Panc1 (cell line): Measurements from ENCODE around the gene DGCR6L. TPM values are rescaled to one million over a fixed set of nuclear protein-coding genes. Genes with fewer than 3 reads are reported as not detected.
"Not testable (repeated sequence)": the region's sequence is repeated elsewhere in the genome, so short reads cannot be mapped to it uniquely, and the experiment has no call there.

Source experiments
- ATAC-seq: fragments of 200-7000 bp; cut with Tn5 transposase; 2 replicates; pipeline ENCODE4 v1.9.1; 2020; ENCODE audit warnings: mild to moderate bottlenecking, moderate library complexity
- BruUV-seq: library from RNA; stranded (reverse); fragments of 400-500 nt; replicated peaks from 2 replicates; lab custom pipeline; 2021; lab: Mats Ljungman, UMichigan
- CTCF ChIA-PET: fragments of 300-600 bp; sonication (Branson Sonifier 250); formaldehyde crosslinking; loops from one replicate; lab custom pipeline; 2022; ENCODE audit warnings: antibody characterized with exemption; lab: Charles Lee
- POLR2A ChIA-PET: fragments of 300-600 bp; sonication (Branson Sonifier 250); formaldehyde crosslinking; loops from one replicate; lab custom pipeline; 2022; ENCODE audit warnings: antibody characterized with exemption; lab: Charles Lee
- DNase-seq: peaks from one replicate; pipeline ENCODE4 v3.0.0-alpha.2; 2010; ENCODE audit warnings: low read depth, low spot score
- H3K27ac ChIP-seq: 2 replicates; pipeline ENCODE4 v1.5.1; 2011; ENCODE audit warnings: mild to moderate bottlenecking, low read length, inconsistent platforms
- H3K27me3 ChIP-seq: fragments of 200-500 bp; sonication (Bioruptor generic); 2 replicates; pipeline ENCODE4 v1.6.0; 2014; ENCODE audit warnings: low read length, inconsistent platforms; ENCODE audit not compliant: control insufficient read depth, insufficient read depth
- H3K36me3 ChIP-seq: fragments of 200-500 bp; sonication (Bioruptor generic); 2 replicates; pipeline ENCODE4 v1.5.1; 2014; ENCODE audit warnings: inconsistent platforms, mild to moderate bottlenecking, low read length, moderate library complexity; ENCODE audit not compliant: control insufficient read depth, insufficient read depth
- H3K4me1 ChIP-seq: 2 replicates; pipeline ENCODE4 v1.5.1; 2011; ENCODE audit warnings: inconsistent platforms, mild to moderate bottlenecking, low read length, moderate library complexity; ENCODE audit not compliant: control insufficient read depth, insufficient read depth
- H3K4me3 ChIP-seq, 2 experiments: 2 replicates each; pipeline ENCODE4 v1.5.1; 2011 to 2012; ENCODE audit warnings: low read depth in 2 of 2, low read length in 2 of 2, mild to moderate bottlenecking in 2 of 2, inconsistent platforms in 1 of 2, moderate library complexity in 1 of 2
- H3K9me3 ChIP-seq: fragments of 200-500 bp; sonication (Bioruptor generic); 2 replicates; pipeline ENCODE4 v1.5.1; 2014; ENCODE audit warnings: low read depth, mild to moderate bottlenecking, inconsistent platforms, low read length, moderate library complexity; ENCODE audit not compliant: control insufficient read depth, insufficient read depth
- POLR2AphosphoS5 ChIP-seq: IDR thresholded peaks from 2 replicates; pipeline ENCODE4 v1.6.1; 2012; ENCODE audit warnings: mild to moderate bottlenecking, low read depth, low read length, moderate library complexity
- REST ChIP-seq, 2 experiments: IDR thresholded peaks; 2 replicates each; pipeline ENCODE4 v1.6.1; 2011 to 2012; ENCODE audit warnings: low read depth in 2 of 2, control low read depth in 1 of 2, low read length in 1 of 2, mild to moderate bottlenecking in 1 of 2, moderate library complexity in 1 of 2; ENCODE audit not compliant: insufficient read depth in 1 of 2
- SIN3A ChIP-seq: IDR thresholded peaks from 2 replicates; pipeline ENCODE4 v1.6.1; 2012; ENCODE audit warnings: low read depth, mild to moderate bottlenecking, low read length, moderate library complexity, borderline replicate concordance; ENCODE audit not compliant: insufficient read depth
- TCF7L2 ChIP-seq: IDR thresholded peaks from 2 replicates; pipeline ENCODE4 v1.6.1; 2011; ENCODE audit warnings: mild to moderate bottlenecking, low read depth, low read length, inconsistent platforms
- in situ Hi-C: cut with HindIII; loops from 2 replicates; pipeline ENCODE4 v1.10.0; 2016; ENCODE audit warnings: low sequenced_read_pairs, low pct_unique_long_range_greater_than_20kb
- intact Hi-C: fragments of 100-400 bp; cut with micrococcal nuclease; formaldehyde crosslinking; loops from one replicate; pipeline ENCODE4 v1.10.0; 2022; ENCODE audit not compliant: unreplicated experiment
- total RNA-seq: library from RNA; stranded (reverse); gene quantifications from one replicate; pipeline ENCODE4 v1.2.1, GENCODE V29; 2021; ENCODE audit not compliant: unreplicated experiment
- TF ChIP-seq, protein P1 (sequence below): fragments of 450-650 bp; IDR thresholded peaks from 2 replicates; pipeline ENCODE4 v1.5.1; 2017; ENCODE audit warnings: mild to moderate bottlenecking

Gene DGCR6L
- total RNA-seq, 1 experiment from 2014 or later: 43.5 TPM

GRCh38 chr22:20316217-20316843 lies 3.5 kb downstream of the DGCR6L start:
- BruUV-seq: no TSS peak

GRCh38 chr22:20315337-20316216 lies 4.3 kb downstream of the DGCR6L start:
- DNase-seq (no peak), ATAC-seq (no peak)
- ChIA-PET CTCF (no interaction called here), POLR2A (no interaction called here)
- intact Hi-C loops: no loop called here
- in situ Hi-C loops: no loop called here
- peaks cover 6% of the 10 kb centered on the region for H3K4me1 ChIP-seq
- TF ChIP-seq SIN3A (no peak), REST (IDR thresholded peaks at IDR 0.05; ENCODE audit: insufficient read depth in 1 of 2, low read depth in 2 of 2, low read length in 1 of 2) (no peak), POLR2AphosphoS5 (no peak), TCF7L2 (no peak)
- TF ChIP-seq, protein P1, sequence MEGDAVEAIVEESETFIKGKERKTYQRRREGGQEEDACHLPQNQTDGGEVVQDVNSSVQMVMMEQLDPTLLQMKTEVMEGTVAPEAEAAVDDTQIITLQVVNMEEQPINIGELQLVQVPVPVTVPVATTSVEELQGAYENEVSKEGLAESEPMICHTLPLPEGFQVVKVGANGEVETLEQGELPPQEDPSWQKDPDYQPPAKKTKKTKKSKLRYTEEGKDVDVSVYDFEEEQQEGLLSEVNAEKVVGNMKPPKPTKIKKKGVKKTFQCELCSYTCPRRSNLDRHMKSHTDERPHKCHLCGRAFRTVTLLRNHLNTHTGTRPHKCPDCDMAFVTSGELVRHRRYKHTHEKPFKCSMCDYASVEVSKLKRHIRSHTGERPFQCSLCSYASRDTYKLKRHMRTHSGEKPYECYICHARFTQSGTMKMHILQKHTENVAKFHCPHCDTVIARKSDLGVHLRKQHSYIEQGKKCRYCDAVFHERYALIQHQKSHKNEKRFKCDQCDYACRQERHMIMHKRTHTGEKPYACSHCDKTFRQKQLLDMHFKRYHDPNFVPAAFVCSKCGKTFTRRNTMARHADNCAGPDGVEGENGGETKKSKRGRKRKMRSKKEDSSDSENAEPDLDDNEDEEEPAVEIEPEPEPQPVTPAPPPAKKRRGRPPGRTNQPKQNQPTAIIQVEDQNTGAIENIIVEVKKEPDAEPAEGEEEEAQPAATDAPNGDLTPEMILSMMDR: no peak
- no peaks in the 10 kb centered on the region for H3K9me3 ChIP-seq
- BruUV-seq: no TSS peak
- no peak overlapping the region for H3K4me3 ChIP-seq
- no peaks in the 10 kb centered on the region for H3K36me3 ChIP-seq
- H3K27me3 ChIP-seq: no peaks in the 10 kb centered on the region
- no peak overlapping the region for H3K27ac ChIP-seq

More at GRCh38 chr22:20316217-20316843, 3.5 kb downstream of the DGCR6L start:
- intact Hi-C loops: no loop called here
- in situ Hi-C loops: no loop called here
- no peaks in the 10 kb centered on the region for H3K9me3 ChIP-seq
- no peak overlapping the region for H3K4me3 ChIP-seq
- ChIA-PET CTCF (no interaction called here), POLR2A (no interaction called here)
- H3K27me3 ChIP-seq: no peaks in the 10 kb centered on the region
- no peak for DNase-seq
- peaks cover 6% of the 10 kb centered on the region for H3K4me1 ChIP-seq
- no peak overlapping the region for H3K27ac ChIP-seq
- ATAC-seq: no peak
- TF ChIP-seq REST (IDR thresholded peaks at IDR 0.05; ENCODE audit: insufficient read depth in 1 of 2, low read depth in 2 of 2, low read length in 1 of 2): no peak
- TF ChIP-seq, protein P1: no peak
- TF ChIP-seq SIN3A: no peak
- TF ChIP-seq TCF7L2: no peak
- TF ChIP-seq POLR2AphosphoS5: no peak
- no peaks in the 10 kb centered on the region for H3K36me3 ChIP-seq

GRCh38 chr22:20314741-20315336 lies 5.0 kb downstream of the DGCR6L start:
- H3K4me1 ChIP-seq, CTCF ChIA-PET, H3K4me3 ChIP-seq, H3K36me3 ChIP-seq, H3K27me3 ChIP-seq, H3K27ac ChIP-seq, intact Hi-C loops, in situ Hi-C loops, H3K9me3 ChIP-seq, ATAC-seq, BruUV-seq, DNase-seq, POLR2A ChIA-PET: not testable (repeated sequence)
